DMS153 (cell line): ENCODE measurements around the gene C2CD4A.

ENCODE experiments used
- DNase-seq: peaks from one replicate; lab custom pipeline; 2025; lab: John Stamatoyannopoulos, UW

The C2CD4A gene

DNA sequence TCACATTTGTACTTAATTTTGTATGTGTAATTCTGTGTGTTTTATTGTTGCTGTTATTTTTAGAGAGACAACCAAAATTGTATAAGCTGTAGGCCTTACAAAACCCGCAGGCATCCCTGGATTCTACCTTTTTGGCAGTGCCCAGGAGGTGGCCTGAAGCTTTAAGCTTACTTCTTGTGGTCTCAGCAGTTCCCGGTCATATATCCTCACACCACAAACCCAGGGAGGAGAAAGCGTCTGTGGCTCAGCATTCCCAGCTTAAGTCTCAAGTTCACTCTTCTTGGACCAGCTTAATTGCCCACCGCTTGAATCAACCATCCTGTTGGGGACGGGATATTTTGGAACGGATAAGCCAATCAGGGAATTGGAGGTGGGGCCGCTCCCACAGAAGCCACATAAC is 36.7 kb downstream of the C2CD4A start:
- DNase-seq = no peak

DNA sequence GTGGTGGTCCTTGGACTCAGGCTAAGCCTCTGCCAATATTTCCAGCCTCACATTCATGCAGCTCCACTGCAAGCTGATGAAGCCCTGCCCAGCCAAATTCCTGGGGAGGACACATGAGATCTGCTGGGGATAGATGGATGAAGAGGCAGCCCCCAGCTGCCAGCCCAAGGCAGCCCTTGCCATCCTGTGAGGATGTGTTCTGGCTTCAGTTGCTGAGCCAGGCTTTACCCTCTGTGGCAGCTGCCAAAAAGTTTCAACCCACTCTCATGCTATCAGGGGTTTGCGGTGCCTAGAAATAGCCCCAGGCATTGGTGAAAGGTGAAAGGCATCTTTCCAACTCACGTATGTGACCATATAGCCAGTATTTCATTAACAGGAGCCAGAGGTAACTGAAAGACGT is 37.6 kb downstream of the C2CD4A start:
- DNase-seq = no peak

- DNase-seq = no peak
Observed at GRCh38 chr15:62104846-62105245, 38.1 kb downstream of the C2CD4A start.

GRCh38 chr15:62105266-62105665 is 38.5 kb downstream of the C2CD4A start:
- no peak for DNase-seq

DNA sequence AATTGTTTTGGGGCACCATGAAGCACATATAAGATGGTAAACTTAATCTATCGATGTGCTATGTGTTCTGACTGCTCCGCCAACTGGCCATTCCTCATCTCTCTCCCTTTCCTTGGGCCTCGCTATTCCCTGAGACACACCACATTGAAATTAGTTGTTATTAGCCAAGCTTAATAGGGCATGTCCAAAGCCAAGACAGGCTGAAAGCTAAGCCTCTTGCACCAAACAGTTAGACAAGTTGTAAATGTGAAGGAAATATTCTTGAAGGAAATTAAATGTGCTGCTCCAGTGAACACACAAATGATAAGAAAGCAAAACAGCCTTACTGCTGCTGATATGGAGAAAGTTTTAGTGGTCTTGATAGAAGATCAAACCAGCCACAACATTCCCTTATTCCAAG is 39.3 kb downstream of the C2CD4A start:
- no peak for DNase-seq

DNA sequence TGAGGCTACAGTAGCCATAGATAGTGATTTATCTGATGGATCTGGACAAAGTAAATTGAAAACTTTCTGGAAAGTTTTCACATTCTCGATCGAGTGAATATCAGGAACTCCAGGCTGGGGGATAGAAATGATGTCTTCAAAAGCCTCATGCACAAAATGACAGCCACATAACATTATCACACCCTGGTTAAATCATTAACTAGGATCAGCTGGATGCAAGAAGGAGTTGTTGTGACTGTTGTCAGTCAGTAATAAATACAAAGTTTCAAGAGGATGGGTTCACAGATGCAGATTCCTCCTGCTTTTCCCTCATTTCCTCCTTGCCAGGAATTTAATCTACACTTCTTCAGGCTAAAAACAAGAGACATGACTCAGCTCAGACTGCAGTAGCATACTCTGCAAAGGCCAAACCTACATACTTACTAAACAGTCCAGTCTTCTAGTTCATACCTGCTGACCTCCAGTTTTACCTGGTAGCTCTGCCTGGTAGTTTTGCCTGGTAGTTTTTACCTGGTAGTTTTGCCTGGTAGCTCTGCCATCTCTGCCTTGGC is 40.9 kb downstream of the C2CD4A start:
- DNase-seq = no peak

DNA sequence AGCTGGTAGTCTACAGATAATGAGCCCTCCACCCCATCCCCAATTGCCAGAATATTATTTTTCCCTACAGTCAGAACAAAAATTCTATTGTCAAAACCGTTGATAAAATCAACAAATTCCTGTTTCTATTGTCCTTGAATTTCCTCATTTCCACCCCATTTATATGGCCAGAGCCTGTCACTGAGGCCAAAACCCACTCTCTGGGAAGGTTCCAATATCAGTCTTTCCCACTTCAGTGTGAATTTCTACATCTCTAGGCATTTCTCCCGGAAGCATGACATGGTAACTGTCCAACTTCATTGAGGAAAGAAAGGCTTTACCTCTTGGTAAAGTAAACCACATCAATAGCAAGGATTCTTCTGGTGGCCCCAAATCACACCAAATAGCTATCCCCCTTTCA is 41.6 kb downstream of the C2CD4A start:
- DNase-seq = no peak

DNA sequence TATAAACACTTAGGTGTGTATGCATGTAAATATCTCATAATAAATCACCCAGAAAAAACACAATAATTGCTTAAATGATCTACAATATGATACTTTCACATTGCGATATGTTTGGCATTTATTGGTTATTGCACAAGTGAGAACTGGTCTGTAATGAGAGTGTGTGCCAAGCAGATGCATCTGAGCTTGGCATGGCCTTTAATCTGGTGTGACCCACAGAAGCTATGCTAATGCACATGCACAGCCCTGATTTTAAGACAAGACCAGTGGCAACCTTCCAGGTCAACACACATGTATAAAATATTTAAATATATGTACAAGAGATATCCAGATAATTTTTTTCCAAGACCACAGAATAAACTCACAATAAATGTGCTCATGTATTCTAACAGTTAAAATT is 42.7 kb downstream of the C2CD4A start:
- DNase-seq = no peak

DNA sequence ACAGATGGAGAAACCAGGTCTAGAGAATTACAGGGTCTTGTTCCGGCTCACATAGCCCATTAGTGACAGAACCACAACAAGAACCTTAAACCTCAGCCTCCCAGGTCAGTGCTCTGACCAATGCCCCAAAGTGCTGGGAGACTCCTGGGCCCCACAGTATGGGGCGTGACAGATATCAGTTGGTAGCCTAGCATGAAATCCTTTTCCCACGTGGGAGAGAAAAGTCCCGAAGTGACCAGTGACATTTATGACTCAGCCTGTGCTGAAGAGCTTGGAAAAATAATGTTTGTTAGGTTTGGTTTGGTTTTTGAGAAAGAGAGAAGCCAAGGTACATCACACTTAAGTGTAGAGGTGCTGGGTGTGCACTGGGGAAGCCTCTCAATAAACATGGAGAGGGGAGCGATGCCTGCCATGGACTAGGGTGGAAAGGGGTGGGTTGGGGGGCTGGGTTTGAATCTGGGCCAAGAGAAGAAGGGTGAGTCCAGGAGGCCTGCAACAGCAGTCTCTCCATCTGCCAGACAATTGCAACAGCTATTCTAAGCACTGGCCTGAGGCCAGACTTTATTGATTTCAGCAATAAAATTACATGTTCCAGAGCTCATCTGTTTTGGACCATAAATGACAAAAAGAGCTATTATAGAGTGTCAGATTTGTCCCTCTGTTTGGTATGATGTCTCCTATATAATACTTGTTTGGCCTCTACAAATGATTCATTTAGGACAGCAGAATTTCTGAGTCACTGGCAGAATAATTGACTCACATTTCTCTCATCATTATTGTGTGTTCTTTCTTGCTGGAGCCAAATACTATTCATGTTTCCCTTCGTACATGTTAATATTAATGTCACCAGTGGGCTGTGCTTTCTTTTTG is 43.4 kb downstream of the C2CD4A start:
- no peak for DNase-seq

- DNase-seq = no peak
Observed at GRCh38 chr15:62112081-62112480, 45.3 kb downstream of the C2CD4A start.

DNA sequence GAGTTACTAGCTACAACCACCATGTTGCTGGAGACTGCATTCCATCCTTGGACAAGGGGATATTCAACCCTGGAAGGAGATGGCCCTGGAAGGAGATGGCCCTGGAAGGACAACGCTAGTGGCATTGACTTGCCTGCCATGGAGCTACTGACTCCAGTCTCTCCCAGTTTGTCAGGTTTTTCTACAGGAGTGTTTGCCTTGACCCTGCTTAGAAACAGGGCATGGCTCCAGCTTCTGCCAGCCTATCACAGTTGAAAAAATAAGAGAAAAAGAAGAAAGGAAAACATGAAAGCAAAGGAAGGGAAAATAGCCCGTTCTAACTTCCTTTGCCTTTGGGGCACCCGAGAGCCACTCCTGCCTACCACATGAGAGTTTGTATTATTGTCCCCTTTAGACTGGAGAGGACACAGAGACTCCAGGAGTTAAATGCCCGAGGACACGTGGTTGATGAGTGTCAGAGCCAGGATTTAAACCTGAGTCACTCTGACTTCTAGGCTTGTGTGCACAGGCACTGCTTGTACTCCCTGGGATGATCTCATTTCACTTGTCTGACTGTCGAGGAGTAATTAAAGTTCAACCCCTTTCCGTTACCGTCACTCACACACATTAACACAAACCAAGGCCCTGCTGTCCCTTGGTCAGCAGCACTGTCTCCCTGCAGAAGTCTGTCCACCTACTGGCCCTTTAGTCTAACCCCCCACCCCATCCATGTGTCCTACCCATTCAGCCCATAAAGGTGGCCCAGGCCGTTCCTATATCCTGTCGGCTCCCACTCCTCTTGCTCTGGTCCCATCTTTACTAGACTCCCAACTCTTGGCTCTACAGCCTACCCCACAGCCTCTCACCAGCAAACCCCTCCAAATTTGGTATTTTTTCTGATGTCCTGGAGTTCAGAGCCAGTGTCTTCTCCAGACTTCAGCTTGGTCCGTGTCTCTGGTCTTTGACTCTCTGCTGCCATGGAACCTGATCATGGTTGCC is 46.1 kb downstream of the C2CD4A start:
- DNase-seq = no peak

DNA sequence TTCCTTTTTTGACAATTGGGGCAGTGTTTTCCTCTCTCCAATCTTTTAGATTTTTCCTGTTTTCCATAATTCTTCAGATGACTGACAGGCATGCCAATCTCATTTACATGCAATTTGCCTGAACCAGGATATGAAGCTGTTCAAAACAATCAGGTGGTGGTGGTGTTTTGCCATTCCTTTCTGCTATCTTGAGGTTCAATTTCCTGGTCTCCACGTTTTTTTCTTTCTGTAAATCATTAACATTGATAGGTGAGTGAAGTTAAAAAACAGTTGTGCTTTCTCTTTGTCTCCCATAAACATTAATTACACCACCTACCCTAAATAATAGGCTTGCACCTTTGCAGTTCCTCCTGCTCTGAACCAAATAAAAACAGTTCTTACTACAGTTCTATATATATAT is 49.1 kb downstream of the C2CD4A start:
- no peak for DNase-seq

- DNase-seq = no peak
Observed at GRCh38 chr15:62118520-62119226, 51.9 kb downstream of the C2CD4A start.

DNA sequence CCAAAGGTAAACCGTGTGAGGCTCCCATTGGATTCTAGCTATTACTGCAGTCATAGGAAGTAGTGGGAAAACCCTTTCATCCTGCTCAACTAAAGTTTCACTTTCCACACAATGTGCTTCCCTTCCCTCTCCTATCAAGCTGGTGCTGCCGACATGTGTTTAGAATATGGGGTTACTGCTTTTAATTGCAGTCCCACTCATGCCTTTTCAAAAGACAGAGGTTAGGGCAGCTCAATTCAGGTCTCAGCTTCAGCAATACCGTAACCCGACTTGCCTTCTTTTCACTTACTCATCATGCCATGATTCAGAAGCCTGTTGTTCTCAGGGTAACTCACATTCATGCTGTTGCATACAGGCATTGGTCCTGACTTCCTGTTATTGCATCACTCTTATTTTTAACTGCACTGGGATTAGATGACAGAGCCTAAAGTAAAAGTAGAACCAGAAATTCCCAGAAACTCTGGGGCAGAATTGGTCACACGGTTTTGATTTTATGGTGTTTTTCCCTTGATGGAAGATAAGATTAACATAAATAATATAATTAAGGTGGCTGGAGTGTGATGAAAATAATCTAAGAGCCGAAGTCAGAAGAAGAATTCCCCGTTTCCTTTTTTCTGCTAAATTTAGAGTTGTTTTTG is 52.6 kb downstream of the C2CD4A start:
- DNase-seq = peak; percentile 49

DNA sequence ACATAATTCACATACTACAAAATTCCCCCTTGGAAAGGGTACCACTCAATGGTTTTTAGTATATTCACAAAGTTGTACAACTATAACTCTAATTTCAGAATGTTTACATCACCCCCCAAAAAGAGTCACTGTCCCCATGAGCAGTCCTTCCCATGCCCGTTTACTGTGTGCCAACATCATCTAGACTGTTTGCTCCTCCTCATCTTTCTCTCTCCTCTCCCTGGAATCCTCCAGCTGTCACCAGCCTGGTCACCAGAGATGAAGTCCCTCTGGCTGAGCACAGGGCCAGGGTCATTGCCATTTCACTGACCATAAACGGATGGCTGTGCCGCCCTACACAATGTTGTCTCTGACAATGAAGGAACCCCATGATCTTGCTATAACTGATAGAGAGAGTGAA is 53.1 kb downstream of the C2CD4A start:
- no peak for DNase-seq
